ENCODE data around the gene BRIX1.

- no peak for TF ChIP-seq POLR2A (IDR thresholded peaks at IDR 0.05; ENCODE audit: low read length)
- no peak for TF ChIP-seq GATA1 (IDR thresholded peaks at IDR 0.05; ENCODE audit: low read depth, low read length)
Observed at GRCh38 chr5:34886392-34887119, 29.0 kb upstream of the BRIX1 start.

Data from erythroblast (primary cell).